Measurements from ENCODE around the gene SRSF11. TPM values are rescaled to one million over a fixed set of nuclear protein-coding genes. Genes with fewer than 3 reads are reported as not detected.

Gene SRSF11
- total and polyA plus RNA-seq, 2 of the 8 experiments (the other 6 are each of a cell fraction or from before 2014, with no cell fraction given) = 183 to 260 TPM

- CTCF ChIA-PET (ENCODE audit: partially characterized antibody) = no interaction called here
- FAIRE-seq = no peak
- H3K9ac ChIP-seq (replicated peaks in 1 of 4; ENCODE audit: extremely low read depth in 1 of 4, low read depth in 3 of 4, low read length in 3 of 4) = no peak overlapping the region
Observed at GRCh38 chr1:70299472-70299871, 78.3 kb downstream of the SRSF11 start.

More at GRCh38 chr1:70299472-70299871, 78.3 kb downstream of the SRSF11 start:
- Histone ChIP-seq H3K4me2 (ENCODE audit: insufficient read depth in 1 of 2, low read depth in 2 of 2, low read length in 2 of 2) (no peak overlapping the region), H3K79me2 (ENCODE audit: control insufficient read depth in 1 of 2, insufficient read depth in 2 of 2, low read length in 2 of 2) (no peaks in the 10 kb centered on the region), H3K27me3 (replicated peaks in 1 of 4; ENCODE audit: control insufficient read depth in 3 of 4, extremely low read depth in 1 of 4, insufficient read depth in 3 of 4, low read length in 3 of 4) (no peaks in the 10 kb centered on the region), H3K4ac (replicated peaks; ENCODE audit: insufficient read length, low read depth, low read length) (no peak overlapping the region), H3K23ac (ENCODE audit: insufficient read length) (no peak overlapping the region), H3K36me3 (ENCODE audit: control insufficient read depth in 2 of 4, insufficient read depth in 4 of 4, low read length in 3 of 4) (peaks cover 0 to 21% (median 5%) of the 10 kb centered on the region in 4 experiments; a peak in 4 of 8 replicates), H4K20me1 (replicated peaks in 1 of 2; ENCODE audit: control insufficient read depth in 1 of 2, insufficient read depth in 2 of 2, low read length in 2 of 2) (no peaks in the 10 kb centered on the region), H2AFZ (ENCODE audit: low read length) (no peak overlapping the region), H2BK120ac (replicated peaks; ENCODE audit: low read depth, low read length) (no peak overlapping the region), H2AK5ac (ENCODE audit: low read depth, low read length) (no peak overlapping the region), H3K4me1 (replicated peaks in 1 of 4; ENCODE audit: control insufficient read depth in 3 of 4, insufficient read depth in 4 of 4, low read length in 3 of 4) (no peaks in the 10 kb centered on the region), H3K18ac (ENCODE audit: extremely low read depth, low read length) (no peak overlapping the region), H2BK20ac (ENCODE audit: low read length) (no peak overlapping the region), H2BK5ac (ENCODE audit: low read depth, low read length) (no peak overlapping the region), H3K14ac (ENCODE audit: insufficient read length) (no peak overlapping the region), H2BK15ac (ENCODE audit: low read length) (no peak overlapping the region), H3K23me2 (ENCODE audit: low read depth, low read length) (no peaks in the 10 kb centered on the region; the same call in 1 of the 2 replicates), H3K9me3 (ENCODE audit: insufficient read depth in 2 of 2, low read depth in 1 of 2, low read length in 1 of 2) (no peaks in the 10 kb centered on the region), H3K79me1 (ENCODE audit: low read depth, low read length) (0 out of 2 replicates have a peak, but pooled peaks cover 2% of the 10 kb centered on the region), H3K56ac (replicated peaks; ENCODE audit: insufficient read length, low read depth, low read length) (no peak overlapping the region), H3K27ac (ENCODE audit: low read depth, low read length) (no peak overlapping the region), H4K5ac (ENCODE audit: insufficient read length, low read depth, low read length) (no peak overlapping the region), H4K8ac (ENCODE audit: extremely low read depth, insufficient read depth, low read length) (no peak overlapping the region), H3K4me3 (ENCODE audit: extremely low read depth in 1 of 4, insufficient read depth in 2 of 4, low read depth in 3 of 4, low read length in 4 of 4) (no peak overlapping the region), H4K91ac (replicated peaks; ENCODE audit: insufficient read length, low read length) (no peak overlapping the region), H2BK12ac (ENCODE audit: low read depth, low read length) (no peak overlapping the region)
- POLR2A ChIA-PET (ENCODE audit: partially characterized antibody) = interaction anchor here (2.2 kb wide), 1 partner anchor 111 kb away, joined by 10 read pairs; the partner anchor contains the start of gene CTH
- TF ChIP-seq ZNF274 (IDR thresholded peaks at IDR 0.05; ENCODE audit: borderline replicate concordance, extremely low read depth, low read length) (no peak), SUZ12 (IDR thresholded peaks at IDR 0.05; ENCODE audit: low read length) (no peak), CHD1 (IDR thresholded peaks at IDR 0.05; ENCODE audit: low read depth, low read length) (no peak), SIX5 (IDR thresholded peaks at IDR 0.05; ENCODE audit: low read depth, low read length) (no peak), SRF (IDR thresholded peaks at IDR 0.05; ENCODE audit: low read depth, low read length) (no peak), JUN (IDR thresholded peaks at IDR 0.05; ENCODE audit: low read depth, low read length) (no peak), HDAC2 (IDR thresholded peaks at IDR 0.05; ENCODE audit: borderline replicate concordance in 1 of 2, low read depth in 2 of 2, low read length in 2 of 2) (no peak), TCF12 (IDR thresholded peaks at IDR 0.05; ENCODE audit: low read depth, low read length) (no peak), MAFK (IDR thresholded peaks at IDR 0.05; ENCODE audit: low read depth, low read length) (no peak), ASH2L (IDR thresholded peaks at IDR 0.05; ENCODE audit: low read length) (no peak), ATF3 (IDR thresholded peaks at IDR 0.05; ENCODE audit: insufficient read depth, low read depth, low read length) (no peak), EP300 (IDR thresholded peaks at IDR 0.05; ENCODE audit: borderline replicate concordance in 1 of 2, low read depth in 2 of 2, low read length in 2 of 2) (no peak), TAF7 (optimal IDR thresholded peaks at IDR 0.05; ENCODE audit: borderline replicate concordance, low read depth, low read length) (no peak)
- no peak for DNase-seq (ENCODE audit: low read depth in 1 of 2, low spot score in 2 of 2)
